BLaER1 treated with 17β-estradiol and CSF1 and Interleukin-3, amounts not matched to agents 10 nM and 100 nM (cell line): Measurements from ENCODE around the gene KDSR.

Experiments used
- H3K27ac ChIP-seq, 11 experiments: shearing (Covaris generic); formaldehyde crosslinking; 2 replicates each; pipeline ENCODE4 v1.8.1; 2022
- H3K27me3 ChIP-seq, 11 experiments: shearing (Covaris generic); formaldehyde crosslinking; 2 replicates each; pipeline ENCODE4 v1.8.1; 2022
- H3K36me3 ChIP-seq, 11 experiments: shearing (Covaris generic); formaldehyde crosslinking; 2 replicates each; pipeline ENCODE4 v1.8.1; 2022
- H3K4me1 ChIP-seq, 10 experiments: shearing (Covaris generic); formaldehyde crosslinking; 2 replicates each; pipeline ENCODE4 v1.8.1; 2022
- H3K4me2 ChIP-seq, 11 experiments: shearing (Covaris generic); formaldehyde crosslinking; 2 replicates each; pipeline ENCODE4 v1.8.1; 2022
- H3K4me3 ChIP-seq, 10 experiments: shearing (Covaris generic); formaldehyde crosslinking; 2 replicates each; pipeline ENCODE4 v1.8.1; 2022
- H3K9ac ChIP-seq, 11 experiments: shearing (Covaris generic); formaldehyde crosslinking; 2 replicates each; pipeline ENCODE4 v1.8.1; 2022
- H3K9me3 ChIP-seq, 11 experiments: shearing (Covaris generic); formaldehyde crosslinking; replicated peaks in 1 of 11; 2 replicates each; pipeline ENCODE4 v1.8.1; 2022
- H4K20me1 ChIP-seq, 11 experiments: shearing (Covaris generic); formaldehyde crosslinking; 2 replicates each; pipeline ENCODE4 v1.8.1; 2022
- Cebpa-rat ChIP-seq, 11 experiments: shearing (Covaris generic); IDR thresholded peaks; 2 replicates each; pipeline ENCODE4 v1.8.1; 2022

Gene KDSR

DNA sequence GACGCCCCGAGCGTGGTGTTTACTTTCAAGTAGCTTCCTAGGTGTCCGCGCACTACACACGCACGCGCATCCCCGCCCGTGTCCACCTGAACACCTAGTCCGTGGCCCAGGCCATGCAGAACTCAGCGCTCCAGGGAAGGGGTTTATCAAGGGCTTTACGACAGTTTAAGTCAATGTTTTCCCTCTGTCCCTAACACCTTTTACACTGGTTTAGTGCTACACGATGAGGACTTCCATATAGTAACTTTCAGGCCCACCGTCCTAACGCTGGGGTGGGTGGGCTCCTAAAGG is 46.1 kb downstream of the KDSR start:
- Histone ChIP-seq H3K36me3 (peaks cover 0 to 8% (median 0%) of the 10 kb centered on the region in 11 experiments; a peak in 4 of 22 replicates), H3K9ac (peak overlapping the region; percentile 85 to 98 (median 92)), H3K27me3 (no peaks in the 10 kb centered on the region), H3K4me1 (peaks cover 26 to 45% (median 34%) of the 10 kb centered on the region in 10 experiments), H3K27ac (peak overlapping the region; percentile 71 to 98 (median 94); a peak in 21 of 22 replicates), H3K4me2 (peak overlapping the region; percentile 84 to 96 (median 91)), H4K20me1 (peaks cover 0 to 28% (median 26%) of the 10 kb centered on the region in 11 experiments; a peak in 11 of 22 replicates), H3K9me3 (no peaks in the 10 kb centered on the region), H3K4me3 (peak overlapping the region; percentile 77 to 97 (median 88))
- TF ChIP-seq Cebpa-rat (IDR thresholded peaks at IDR 0.05) = no peak

DNA sequence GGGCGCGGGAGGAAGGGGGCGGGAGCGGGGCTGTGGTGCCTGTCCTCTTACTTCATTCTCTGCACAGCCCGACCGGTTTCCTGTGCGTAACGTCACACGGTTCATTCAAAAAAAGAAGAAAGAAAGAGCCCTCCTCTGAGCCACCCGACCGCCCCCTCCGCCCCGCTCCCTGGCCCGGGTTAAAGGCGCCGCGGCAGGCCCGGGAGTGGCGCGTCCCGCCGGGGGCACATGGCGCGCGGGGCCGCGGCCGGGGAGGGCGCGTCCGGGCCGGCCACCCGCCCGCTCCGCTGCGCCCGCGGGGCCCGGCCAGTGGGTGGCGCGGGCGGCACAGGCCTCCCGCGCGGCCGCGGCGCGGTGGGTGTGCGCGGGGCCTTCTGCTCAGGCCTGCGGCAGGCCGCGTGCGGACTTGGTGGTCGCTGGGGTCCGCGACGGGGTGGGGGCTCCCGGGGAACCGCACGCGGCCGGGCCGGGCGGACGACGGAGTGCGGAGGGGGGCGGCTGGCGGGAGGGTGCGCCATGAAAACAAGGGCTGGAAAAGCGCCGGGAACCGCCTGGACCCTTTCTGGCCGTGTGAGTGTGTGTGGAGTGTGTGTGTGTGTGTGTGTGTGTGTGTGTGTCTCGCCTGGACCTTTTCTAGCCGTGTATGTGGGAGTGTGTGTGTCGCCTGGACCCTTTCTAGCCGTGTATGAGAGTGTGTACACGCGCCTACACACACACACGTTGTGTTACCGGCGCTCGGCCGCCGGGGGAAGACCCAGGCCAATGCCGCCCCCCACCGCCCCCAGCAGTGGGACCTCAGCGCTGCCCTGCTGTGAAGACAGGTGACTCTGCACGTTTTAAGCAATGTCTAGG is 46.7 kb downstream of the KDSR start:
- Histone ChIP-seq H3K27ac (peak overlapping the region; percentile 71 to 98 (median 94)), H3K36me3 (peaks cover 0 to 9% (median 0%) of the 10 kb centered on the region in 11 experiments; a peak in 6 of 22 replicates), H3K9ac (peak overlapping the region; percentile 85 to 98 (median 92)), H3K4me3 (peak overlapping the region; percentile 77 to 97 (median 88)), H3K4me1 (peaks cover 31 to 51% (median 39%) of the 10 kb centered on the region in 10 experiments), H4K20me1 (peaks cover 0 to 34% (median 31%) of the 10 kb centered on the region in 11 experiments; a peak in 15 of 22 replicates), H3K27me3 (no peaks in the 10 kb centered on the region), H3K4me2 (peak overlapping the region; percentile 84 to 96 (median 91)), H3K9me3 (no peaks in the 10 kb centered on the region)
- TF ChIP-seq Cebpa-rat (IDR thresholded peaks at IDR 0.05) = no peak

DNA sequence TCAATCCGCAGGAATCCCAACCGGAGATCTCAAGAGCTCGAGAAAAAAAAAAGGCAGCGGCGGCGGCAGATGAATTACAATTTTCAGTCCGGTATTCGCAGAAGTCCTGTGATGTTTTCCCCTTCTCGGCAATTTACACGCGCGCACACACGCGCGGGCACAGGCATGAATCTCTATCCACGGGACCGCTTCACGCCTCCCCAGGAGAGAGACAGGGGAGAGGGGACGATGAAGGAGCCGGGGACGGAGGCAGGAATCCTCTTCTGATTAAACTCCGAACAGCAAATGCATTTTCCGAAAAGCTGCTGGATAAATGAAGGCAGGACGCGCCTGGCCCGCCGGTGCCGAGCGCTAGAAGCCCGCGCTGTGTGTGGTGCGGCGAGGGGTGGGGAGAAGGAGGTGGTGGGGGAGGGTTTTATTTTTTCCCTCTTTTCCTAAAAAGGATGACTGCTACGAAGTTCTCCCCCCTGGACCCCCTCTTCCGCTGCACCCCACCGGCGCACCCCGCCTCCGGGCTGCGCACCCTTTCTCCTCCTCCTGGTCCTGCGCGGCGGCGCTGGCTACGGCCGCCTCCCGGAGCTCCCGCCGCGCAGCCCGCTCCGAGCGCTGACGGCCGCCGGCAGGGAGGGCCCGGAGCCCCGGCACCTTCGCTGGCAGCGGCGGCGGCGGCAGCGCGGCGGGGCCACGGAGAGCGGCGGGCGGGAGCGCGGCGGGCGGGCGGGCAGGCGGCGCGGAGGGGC is 47.5 kb downstream of the KDSR start, which contains the start of gene BCL2:
TSS of gene BCL2 (minus strand) at position 387 of the 740 bp plus-strand sequence.
- TF ChIP-seq Cebpa-rat (IDR thresholded peaks at IDR 0.05) = no peak
- peaks cover 0 to 17% (median 0%) of the 10 kb centered on the region in 11 experiments; a peak in 6 of 22 replicates for H3K36me3 ChIP-seq
- H3K27me3 ChIP-seq = no peaks in the 10 kb centered on the region
- H3K9ac ChIP-seq = peak within 1 kb of the TSS; percentile 85 to 98 (median 92)
- H3K27ac ChIP-seq = peak within 1 kb of the TSS; percentile 71 to 98 (median 94)
- H3K9me3 ChIP-seq = no peaks in the 10 kb centered on the region
- H4K20me1 ChIP-seq = peaks cover 0 to 42% (median 39%) of the 10 kb centered on the region in 11 experiments; a peak in 15 of 22 replicates
- peak within 1 kb of the TSS; percentile 86 to 99 (median 93) for H3K4me2 ChIP-seq
- peak within 1 kb of the TSS; percentile 77 to 97 (median 88) for H3K4me3 ChIP-seq
- H3K4me1 ChIP-seq = peaks cover 39 to 59% (median 47%) of the 10 kb centered on the region in 10 experiments

GRCh38 chr18:63318889-63319382 is 48.1 kb downstream of the KDSR start:
- Histone ChIP-seq H3K27ac (peak overlapping the region; percentile 71 to 98 (median 94); a peak in 21 of 22 replicates), H3K36me3 (peaks cover 0 to 24% (median 2%) of the 10 kb centered on the region in 11 experiments; a peak in 6 of 22 replicates), H4K20me1 (peaks cover 0 to 48% (median 46%) of the 10 kb centered on the region in 11 experiments; a peak in 15 of 22 replicates), H3K4me3 (peak overlapping the region; percentile 77 to 97 (median 88)), H3K9me3 (no peaks in the 10 kb centered on the region), H3K27me3 (no peaks in the 10 kb centered on the region), H3K4me2 (peak overlapping the region; percentile 76 to 99 (median 91)), H3K9ac (peak overlapping the region; percentile 85 to 98 (median 92)), H3K4me1 (peaks cover 46 to 65% (median 53%) of the 10 kb centered on the region in 10 experiments)
- TF ChIP-seq Cebpa-rat (IDR thresholded peaks at IDR 0.05) = no peak

GRCh38 chr18:63317982-63318888 is 48.8 kb downstream of the KDSR start:
- TF ChIP-seq Cebpa-rat (IDR thresholded peaks at IDR 0.05) = no peak
- H3K27ac ChIP-seq = peak overlapping the region; percentile 27 to 98 (median 94); a peak in 21 of 22 replicates
- peak overlapping the region; percentile 85 to 98 (median 92) for H3K9ac ChIP-seq
- H3K9me3 ChIP-seq = no peaks in the 10 kb centered on the region
- peaks cover 0 to 55% (median 53%) of the 10 kb centered on the region in 11 experiments; a peak in 15 of 22 replicates for H4K20me1 ChIP-seq
- H3K27me3 ChIP-seq = no peaks in the 10 kb centered on the region
- peak overlapping the region; percentile 77 to 97 (median 88) for H3K4me3 ChIP-seq
- H3K36me3 ChIP-seq = peaks cover 0 to 31% (median 9%) of the 10 kb centered on the region in 11 experiments; a peak in 8 of 22 replicates
- H3K4me2 ChIP-seq = peak overlapping the region; percentile 76 to 99 (median 91)
- H3K4me1 ChIP-seq = peaks cover 53 to 72% (median 60%) of the 10 kb centered on the region in 10 experiments

- H4K20me1 ChIP-seq = peaks cover 0 to 62% (median 59%) of the 10 kb centered on the region in 11 experiments; a peak in 15 of 22 replicates
- H3K4me3 ChIP-seq = peak overlapping the region; percentile 77 to 97 (median 88)
- peak overlapping the region; percentile 76 to 99 (median 91) for H3K4me2 ChIP-seq
These were observed 49.5 kb downstream of the KDSR start for GRCh38 chr18:63317556-63317946.

GRCh38 chr18:63316612-63317555 is 50.1 kb downstream of the KDSR start:
- Histone ChIP-seq H3K36me3 (peaks cover 0 to 44% (median 23%) of the 10 kb centered on the region in 11 experiments; a peak in 9 of 22 replicates), H3K4me1 (peaks cover 51 to 72% (median 61%) of the 10 kb centered on the region in 10 experiments), H3K27me3 (no peaks in the 10 kb centered on the region), H3K9ac (peak overlapping the region in 10 of 11 experiments; percentile 85 to 98 (median 93); a peak in 20 of 22 replicates), H3K9me3 (no peaks in the 10 kb centered on the region; a peak in 1 of 22 replicates), H4K20me1 (peaks cover 0 to 68% (median 66%) of the 10 kb centered on the region in 11 experiments; a peak in 15 of 22 replicates), H3K27ac (peak overlapping the region in 9 of 11 experiments; percentile 84 to 98 (median 95); a peak in 18 of 22 replicates), H3K4me2 (peak overlapping the region; percentile 76 to 99 (median 91)), H3K4me3 (peak overlapping the region; percentile 77 to 97 (median 88))
- TF ChIP-seq Cebpa-rat (IDR thresholded peaks at IDR 0.05) = no peak

More at GRCh38 chr18:63317556-63317946, 49.5 kb downstream of the KDSR start:
- Histone ChIP-seq H3K27me3 (no peaks in the 10 kb centered on the region), H3K9me3 (no peaks in the 10 kb centered on the region), H3K9ac (peak overlapping the region; percentile 85 to 98 (median 92)), H3K27ac (peak overlapping the region in 10 of 11 experiments; percentile 26 to 98 (median 94); a peak in 19 of 22 replicates), H3K4me1 (peaks cover 51 to 73% (median 62%) of the 10 kb centered on the region in 10 experiments), H3K36me3 (peaks cover 0 to 37% (median 16%) of the 10 kb centered on the region in 11 experiments; a peak in 9 of 22 replicates)
- TF ChIP-seq Cebpa-rat (IDR thresholded peaks at IDR 0.05) = no peak
